GM08714 (cell line): ENCODE measurements around the gene SMPD3.

ENCODE experiments used
- H3K4me3 ChIP-seq: fragments of 200-500 bp; sonication (Bioruptor generic); 2 replicates; pipeline ENCODE4 v1.5.1; 2014; ENCODE audit warnings: mild to moderate bottlenecking, low read length, inconsistent platforms
- ZNF274 ChIP-seq: IDR thresholded peaks from 2 replicates; pipeline ENCODE4 v1.6.1; 2012; ENCODE audit warnings: mild to moderate bottlenecking, low read depth, low read length

The SMPD3 gene

GRCh38 chr16:68362947-68363657 lies 85.2 kb downstream of the SMPD3 start:
- H3K4me3 ChIP-seq: no peak overlapping the region
- no peak for TF ChIP-seq ZNF274

- H3K4me3 ChIP-seq: no peak overlapping the region
- TF ChIP-seq ZNF274: no peak
Measured at GRCh38 chr16:68362262-68362913, 85.9 kb downstream of the SMPD3 start.

- no peak for TF ChIP-seq ZNF274
Measured at GRCh38 chr16:68361485-68361884, 86.8 kb downstream of the SMPD3 start.

GRCh38 chr16:68360956-68361355 lies 87.4 kb downstream of the SMPD3 start:
- no peak for TF ChIP-seq ZNF274
- no peak overlapping the region for H3K4me3 ChIP-seq

More at GRCh38 chr16:68361485-68361884, 86.8 kb downstream of the SMPD3 start:
- no peak overlapping the region for H3K4me3 ChIP-seq

GRCh38 chr16:68360547-68360946 lies 87.8 kb downstream of the SMPD3 start:
- TF ChIP-seq ZNF274: no peak
- H3K4me3 ChIP-seq: no peak overlapping the region

- H3K4me3 ChIP-seq: no peak overlapping the region
- TF ChIP-seq ZNF274: no peak
Measured at GRCh38 chr16:68359398-68360191, 88.7 kb downstream of the SMPD3 start.

GRCh38 chr16:68358951-68359350 lies 89.4 kb downstream of the SMPD3 start:
- no peak for TF ChIP-seq ZNF274
- H3K4me3 ChIP-seq: no peak overlapping the region

- TF ChIP-seq ZNF274: no peak
- no peak overlapping the region for H3K4me3 ChIP-seq
Measured at GRCh38 chr16:68357923-68358322, 90.4 kb downstream of the SMPD3 start.

- TF ChIP-seq ZNF274: no peak
- H3K4me3 ChIP-seq: no peak overlapping the region
Measured at GRCh38 chr16:68357521-68357922, 90.8 kb downstream of the SMPD3 start.

GRCh38 chr16:68356919-68357286 lies 91.4 kb downstream of the SMPD3 start:
- H3K4me3 ChIP-seq: no peak overlapping the region; the same call in 1 of the 2 replicates
- TF ChIP-seq ZNF274: no peak

GRCh38 chr16:68356249-68356918 lies 91.9 kb downstream of the SMPD3 start:
- TF ChIP-seq ZNF274: no peak
- H3K4me3 ChIP-seq: no peak overlapping the region; the same call in 1 of the 2 replicates

GRCh38 chr16:68355447-68356248 lies 92.7 kb downstream of the SMPD3 start:
- TF ChIP-seq ZNF274: no peak
- H3K4me3 ChIP-seq: no peak overlapping the region

- TF ChIP-seq ZNF274: no peak
- H3K4me3 ChIP-seq: no peak overlapping the region
Measured at GRCh38 chr16:68354816-68355215, 93.5 kb downstream of the SMPD3 start.
